ENCODE data around the gene CCNK. TPM values are rescaled to one million over a fixed set of nuclear protein-coding genes. Genes with fewer than 3 reads are reported as not detected.

Gene CCNK
- total RNA-seq, 1 donor from 2014 or later: 79.8 TPM

- Mint-ChIP-seq H3K27me3 (ENCODE audit: unreplicated experiment) (peaks cover 13% of the 10 kb centered on the region), H3K4me1 (ENCODE audit: unreplicated experiment) (peaks cover 6% of the 10 kb centered on the region), H3K27ac (ENCODE audit: unreplicated experiment) (peak overlapping the region; percentile 58), H3K36me3 (ENCODE audit: low read depth, unreplicated experiment) (peaks cover 3% of the 10 kb centered on the region), H3K4me3 (ENCODE audit: unreplicated experiment) (no peak overlapping the region), H3K9me3 (ENCODE audit: unreplicated experiment) (no peaks in the 10 kb centered on the region)
- no peak for DNase-seq (ENCODE audit: low spot score)
- TF ChIP-seq CTCF (IDR thresholded peaks at IDR 0.05; ENCODE audit: unreplicated experiment): no peak
Observed at GRCh38 chr14:99524091-99524661, 43.0 kb downstream of the CCNK start.

DNA sequence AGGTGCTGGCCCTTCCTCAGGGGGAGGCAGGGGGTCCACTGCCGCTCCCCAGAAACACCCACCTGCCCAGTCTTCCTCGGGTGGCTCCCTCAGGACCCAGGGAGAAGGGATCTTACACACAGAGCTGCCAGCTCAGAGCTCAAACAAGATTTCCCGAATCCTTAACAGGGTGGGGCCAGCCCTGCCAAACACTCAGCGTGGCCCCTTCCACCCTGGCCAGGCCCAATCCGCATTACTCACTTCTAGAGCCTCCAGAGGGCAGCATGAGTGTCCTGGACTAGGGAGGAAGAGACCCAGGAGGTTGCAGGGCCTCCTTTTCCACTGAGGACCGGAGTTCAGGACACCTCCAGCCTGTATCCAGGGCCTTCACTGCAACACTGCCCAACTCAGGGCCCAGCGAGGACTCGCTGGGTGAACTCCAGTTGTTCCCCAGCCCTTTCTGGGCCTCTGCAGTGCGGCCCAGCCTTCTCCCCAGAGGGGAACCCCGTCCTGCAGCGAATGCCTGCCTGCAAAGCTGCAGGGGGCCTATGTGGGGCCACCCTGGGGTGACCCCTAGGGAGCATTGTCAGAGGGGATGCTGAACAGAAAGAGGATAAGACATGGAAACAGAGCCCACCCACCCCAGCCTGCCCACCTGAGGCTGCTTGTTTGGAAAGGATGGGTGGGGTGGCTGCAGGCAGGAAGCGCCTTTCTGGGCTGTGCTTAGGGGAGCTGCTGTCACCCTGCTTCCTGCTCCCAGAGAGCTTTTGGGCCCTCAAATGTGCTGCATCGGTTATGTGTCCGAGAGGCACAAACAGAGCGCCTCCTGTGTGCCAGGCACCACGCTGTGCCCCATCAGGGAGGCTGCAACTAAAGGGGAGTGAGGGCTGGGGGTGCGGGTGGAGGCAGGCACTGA is 43.8 kb downstream of the CCNK start:
- Mint-ChIP-seq H3K9me3 (ENCODE audit: unreplicated experiment) (no peaks in the 10 kb centered on the region), H3K4me1 (ENCODE audit: unreplicated experiment) (peaks cover 6% of the 10 kb centered on the region), H3K27ac (ENCODE audit: unreplicated experiment) (no peak overlapping the region), H3K4me3 (ENCODE audit: unreplicated experiment) (no peak overlapping the region), H3K27me3 (ENCODE audit: unreplicated experiment) (peaks cover 13% of the 10 kb centered on the region), H3K36me3 (ENCODE audit: low read depth, unreplicated experiment) (peaks cover 3% of the 10 kb centered on the region)
- no peak for DNase-seq (ENCODE audit: low spot score)
- no peak for TF ChIP-seq CTCF (IDR thresholded peaks at IDR 0.05; ENCODE audit: unreplicated experiment)

DNA sequence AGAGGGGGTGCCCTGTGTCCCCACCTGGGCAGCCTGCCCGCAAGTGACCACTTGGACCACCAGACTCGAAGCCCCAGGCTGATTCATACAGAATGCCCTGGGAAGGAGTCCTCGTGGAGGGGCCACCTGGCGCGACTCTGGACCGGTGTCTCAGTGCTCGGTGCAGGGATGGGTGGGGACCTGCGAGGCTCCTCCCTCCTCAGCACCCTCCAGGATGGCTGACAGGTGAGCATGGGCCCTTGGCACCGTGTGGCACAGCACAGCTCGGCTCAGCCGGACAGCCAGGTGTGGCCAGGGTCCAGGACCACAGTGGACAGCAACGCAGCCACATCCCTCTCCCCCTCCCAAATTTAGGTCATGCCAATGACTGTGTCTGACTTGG is 44.5 kb downstream of the CCNK start:
- TF ChIP-seq CTCF (IDR thresholded peaks at IDR 0.05; ENCODE audit: unreplicated experiment): no peak
- Mint-ChIP-seq H3K9me3 (ENCODE audit: unreplicated experiment) (no peaks in the 10 kb centered on the region), H3K4me1 (ENCODE audit: unreplicated experiment) (peaks cover 6% of the 10 kb centered on the region), H3K27ac (ENCODE audit: unreplicated experiment) (no peak overlapping the region), H3K4me3 (ENCODE audit: unreplicated experiment) (no peak overlapping the region), H3K27me3 (ENCODE audit: unreplicated experiment) (peaks cover 12% of the 10 kb centered on the region), H3K36me3 (ENCODE audit: low read depth, unreplicated experiment) (peaks cover 3% of the 10 kb centered on the region)
- no peak for DNase-seq (ENCODE audit: low spot score)

- Mint-ChIP-seq H3K27me3 (ENCODE audit: unreplicated experiment) (peaks cover 9% of the 10 kb centered on the region), H3K9me3 (ENCODE audit: unreplicated experiment) (no peaks in the 10 kb centered on the region), H3K27ac (ENCODE audit: unreplicated experiment) (no peak overlapping the region), H3K4me1 (ENCODE audit: unreplicated experiment) (peaks cover 9% of the 10 kb centered on the region), H3K4me3 (ENCODE audit: unreplicated experiment) (peak overlapping the region; percentile 25), H3K36me3 (ENCODE audit: low read depth, unreplicated experiment) (peaks cover 3% of the 10 kb centered on the region)
- no peak for DNase-seq (ENCODE audit: low spot score)
- no peak for TF ChIP-seq CTCF (IDR thresholded peaks at IDR 0.05; ENCODE audit: unreplicated experiment)
Observed at GRCh38 chr14:99527026-99527425, 45.8 kb downstream of the CCNK start.

Measured in endothelial cell (in vitro differentiated cells).